ENCODE measurements around the gene CDT1.

Gene CDT1

GRCh38 chr16:88803264-88803987 is at the start of gene CDT1:
Gene CDT1 (plus strand): TSS chr16:88803789. CDS start chr16:88803832, 43 bp downstream.
- FAIRE-seq: no peak

GRCh38 chr16:88754109-88754911 is 49.3 kb upstream of the CDT1 start:
- no peak for FAIRE-seq

- no peak for FAIRE-seq
Measured at GRCh38 chr16:88754912-88755744, 48.5 kb upstream of the CDT1 start.

GRCh38 chr16:88755745-88756443 is 47.7 kb upstream of the CDT1 start:
- FAIRE-seq: no peak

GRCh38 chr16:88758227-88758943 is 45.2 kb upstream of the CDT1 start:
- no peak for FAIRE-seq

GRCh38 chr16:88758944-88759244 is 44.7 kb upstream of the CDT1 start:
- FAIRE-seq: no peak

GRCh38 chr16:88759245-88759975 is 44.2 kb upstream of the CDT1 start:
- no peak for FAIRE-seq

GRCh38 chr16:88759976-88760350 is 43.6 kb upstream of the CDT1 start:
- no peak for FAIRE-seq

- FAIRE-seq: no peak
Measured at GRCh38 chr16:88760424-88761142, 43.0 kb upstream of the CDT1 start.

- no peak for FAIRE-seq
Measured at GRCh38 chr16:88761143-88761534, 42.5 kb upstream of the CDT1 start.

GRCh38 chr16:88761830-88762229 is 41.8 kb upstream of the CDT1 start:
- no peak for FAIRE-seq

- FAIRE-seq: no peak
Measured at GRCh38 chr16:88762258-88762870, 41.2 kb upstream of the CDT1 start.

GRCh38 chr16:88762941-88763340 is 40.6 kb upstream of the CDT1 start:
- FAIRE-seq: no peak

- FAIRE-seq: no peak
Measured at GRCh38 chr16:88763502-88764053, 40.0 kb upstream of the CDT1 start.

- no peak for FAIRE-seq
Measured at GRCh38 chr16:88764080-88764479, 39.5 kb upstream of the CDT1 start.

GRCh38 chr16:88764913-88765349 is 38.7 kb upstream of the CDT1 start:
- no peak for FAIRE-seq

GRCh38 chr16:88766975-88767374 is 36.6 kb upstream of the CDT1 start:
- no peak for FAIRE-seq

- no peak for FAIRE-seq
Measured at GRCh38 chr16:88767546-88768070, 36.0 kb upstream of the CDT1 start.

GRCh38 chr16:88768071-88768783 is 35.4 kb upstream of the CDT1 start:
- no peak for FAIRE-seq

Measured in colon (tissue), 2 donors.